ENCODE data around the gene SLC33A1.
"Not testable (repeated sequence)": the region's sequence is repeated elsewhere in the genome, so short reads cannot be mapped to it uniquely, and the experiment has no call there.

The SLC33A1 gene

DNA sequence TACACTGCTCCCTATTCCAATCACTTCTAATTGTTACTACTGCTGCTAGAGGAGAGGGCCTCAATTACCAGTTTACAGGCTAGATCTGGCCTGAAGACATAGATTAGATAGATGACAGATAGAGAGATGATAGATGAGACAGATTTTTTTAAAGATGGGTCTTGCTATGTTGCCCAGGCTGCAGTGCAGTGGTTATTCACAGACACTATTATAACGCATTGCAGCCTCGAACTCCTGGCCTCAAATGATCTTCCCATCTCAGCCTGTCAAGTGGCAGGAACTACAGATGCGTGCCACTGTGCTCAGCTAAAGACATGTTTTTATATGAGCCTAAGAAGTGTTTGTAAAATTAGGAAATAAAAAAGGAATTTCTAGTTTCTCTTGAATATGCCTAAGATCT, 6.2 kb downstream of the SLC33A1 start:
- in situ Hi-C loops (cut with HindIII; ENCODE audit: low sequenced_read_pairs): no loop called here
- TF ChIP-seq, protein P1, sequence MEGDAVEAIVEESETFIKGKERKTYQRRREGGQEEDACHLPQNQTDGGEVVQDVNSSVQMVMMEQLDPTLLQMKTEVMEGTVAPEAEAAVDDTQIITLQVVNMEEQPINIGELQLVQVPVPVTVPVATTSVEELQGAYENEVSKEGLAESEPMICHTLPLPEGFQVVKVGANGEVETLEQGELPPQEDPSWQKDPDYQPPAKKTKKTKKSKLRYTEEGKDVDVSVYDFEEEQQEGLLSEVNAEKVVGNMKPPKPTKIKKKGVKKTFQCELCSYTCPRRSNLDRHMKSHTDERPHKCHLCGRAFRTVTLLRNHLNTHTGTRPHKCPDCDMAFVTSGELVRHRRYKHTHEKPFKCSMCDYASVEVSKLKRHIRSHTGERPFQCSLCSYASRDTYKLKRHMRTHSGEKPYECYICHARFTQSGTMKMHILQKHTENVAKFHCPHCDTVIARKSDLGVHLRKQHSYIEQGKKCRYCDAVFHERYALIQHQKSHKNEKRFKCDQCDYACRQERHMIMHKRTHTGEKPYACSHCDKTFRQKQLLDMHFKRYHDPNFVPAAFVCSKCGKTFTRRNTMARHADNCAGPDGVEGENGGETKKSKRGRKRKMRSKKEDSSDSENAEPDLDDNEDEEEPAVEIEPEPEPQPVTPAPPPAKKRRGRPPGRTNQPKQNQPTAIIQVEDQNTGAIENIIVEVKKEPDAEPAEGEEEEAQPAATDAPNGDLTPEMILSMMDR (IDR thresholded peaks at IDR 0.05; ENCODE audit: low read depth, low read length, missing control alignments): no peak
- DNase-seq (ENCODE audit: low read depth): no peak
- no peak overlapping the region for H3K4me3 ChIP-seq (ENCODE audit: low read depth, low read length)

DNA sequence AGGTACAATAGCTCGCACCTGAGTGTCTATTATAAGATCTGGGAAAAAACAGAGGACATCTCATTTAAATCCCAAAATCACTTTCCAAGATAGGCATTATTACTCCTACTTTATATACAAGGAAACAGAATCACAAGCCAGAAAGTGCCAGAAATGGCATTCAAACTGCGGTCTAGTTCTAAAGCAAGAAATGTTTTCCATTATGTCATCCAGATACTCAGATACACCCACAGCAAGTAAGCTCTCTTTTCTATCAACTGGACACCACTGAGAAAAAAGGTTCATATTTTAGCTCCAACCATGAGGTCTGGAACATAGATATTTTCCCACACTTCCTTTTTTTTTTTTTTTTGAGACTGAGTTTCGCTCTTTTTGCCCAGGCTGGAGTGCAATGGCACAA, 8.1 kb downstream of the SLC33A1 start:
- in situ Hi-C loops (cut with HindIII; ENCODE audit: low sequenced_read_pairs): no loop called here
- no peak for DNase-seq (ENCODE audit: low read depth)
- H3K4me3 ChIP-seq (ENCODE audit: low read depth, low read length): no peak overlapping the region
- TF ChIP-seq, protein P1 (IDR thresholded peaks at IDR 0.05; ENCODE audit: low read depth, low read length, missing control alignments): no peak

- DNase-seq (ENCODE audit: low read depth): no peak
- TF ChIP-seq, protein P1 (IDR thresholded peaks at IDR 0.05; ENCODE audit: low read depth, low read length, missing control alignments): no peak
Measured at GRCh38 chr3:155843569-155843968, 10.7 kb downstream of the SLC33A1 start.

DNA sequence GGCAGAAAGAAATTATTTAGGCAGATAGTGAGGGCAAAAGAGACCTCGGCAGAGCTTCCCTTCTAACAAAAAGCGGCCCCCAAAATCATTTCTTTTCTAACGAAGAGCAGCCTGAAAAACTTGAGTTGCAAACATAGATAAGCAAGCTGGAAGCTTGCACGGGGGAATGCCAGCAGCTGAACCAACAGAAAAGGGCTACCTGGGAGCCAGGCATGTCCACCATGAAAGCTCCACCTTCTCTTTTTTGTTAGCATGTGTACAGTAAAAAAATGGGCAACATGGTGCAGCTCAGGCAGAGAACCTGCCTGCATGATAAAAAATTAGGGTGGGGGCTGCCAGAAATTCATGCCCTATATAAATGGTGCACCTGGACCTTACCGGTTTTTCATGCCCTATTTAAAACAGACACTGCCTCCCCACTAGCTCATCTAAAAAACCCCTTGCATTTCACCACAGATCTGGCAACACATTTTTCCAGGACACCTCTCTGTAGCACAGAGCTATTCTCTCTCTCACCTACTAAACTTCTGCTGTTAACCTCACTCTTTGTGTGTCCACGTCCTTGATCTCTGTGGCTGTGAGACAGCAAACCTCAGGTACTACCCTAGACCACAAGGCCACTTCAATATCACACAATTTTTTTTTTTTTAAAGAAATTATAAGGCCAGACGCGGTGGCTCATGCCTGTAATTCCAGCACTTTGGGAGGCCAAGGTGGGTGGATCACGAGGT, 18.7 kb downstream of the SLC33A1 start:
- TF ChIP-seq, protein P1 (IDR thresholded peaks at IDR 0.05; ENCODE audit: low read depth, low read length, missing control alignments): no peak
- DNase-seq (ENCODE audit: low read depth): no peak
- no peak overlapping the region for H3K4me3 ChIP-seq (ENCODE audit: low read depth, low read length)
- in situ Hi-C loops (cut with HindIII; ENCODE audit: low sequenced_read_pairs): no loop called here

More at GRCh38 chr3:155843569-155843968, 10.7 kb downstream of the SLC33A1 start:
- in situ Hi-C loops (cut with HindIII; ENCODE audit: low sequenced_read_pairs): no loop called here
- no peak overlapping the region for H3K4me3 ChIP-seq (ENCODE audit: low read depth, low read length)

DNA sequence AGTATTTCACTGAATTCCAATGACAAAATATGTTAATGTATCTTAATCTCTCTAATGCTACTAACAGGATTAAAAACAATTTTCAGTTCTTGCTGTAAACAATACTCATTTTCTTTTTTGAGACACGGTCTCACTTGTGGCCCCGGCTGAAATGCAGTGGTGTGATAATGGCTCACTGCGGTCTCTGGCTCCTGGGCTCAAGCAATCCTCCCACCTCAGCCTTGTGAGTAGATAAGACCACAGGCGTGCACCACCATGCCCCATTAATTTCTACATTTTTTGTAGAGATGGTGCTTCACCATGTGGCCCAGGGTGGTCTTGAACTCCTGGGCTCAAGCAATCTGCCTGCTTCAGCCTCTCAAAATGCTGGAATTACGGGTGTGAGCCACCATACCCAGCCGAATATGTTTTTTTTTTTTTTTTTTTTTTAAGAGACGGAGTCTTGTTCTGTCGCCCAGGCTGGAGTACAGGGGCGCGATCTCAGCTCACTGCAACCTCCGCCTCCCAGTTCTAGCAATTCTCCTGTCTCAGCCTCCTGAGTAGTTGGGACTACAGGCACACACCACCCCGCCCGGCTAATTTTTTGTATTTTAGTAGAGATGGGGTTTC, 25.6 kb downstream of the SLC33A1 start:
- in situ Hi-C loops (cut with HindIII; ENCODE audit: low sequenced_read_pairs); DNase-seq (ENCODE audit: low read depth); H3K4me3 ChIP-seq (ENCODE audit: low read depth, low read length): not testable (repeated sequence)

- DNase-seq (ENCODE audit: low read depth): no peak
- in situ Hi-C loops (cut with HindIII; ENCODE audit: low sequenced_read_pairs): no loop called here
- TF ChIP-seq, protein P1 (IDR thresholded peaks at IDR 0.05; ENCODE audit: low read depth, low read length, missing control alignments): no peak
- H3K4me3 ChIP-seq (ENCODE audit: low read depth, low read length): no peak overlapping the region
Measured at GRCh38 chr3:155815030-155815545, 39.1 kb downstream of the SLC33A1 start.

DNA sequence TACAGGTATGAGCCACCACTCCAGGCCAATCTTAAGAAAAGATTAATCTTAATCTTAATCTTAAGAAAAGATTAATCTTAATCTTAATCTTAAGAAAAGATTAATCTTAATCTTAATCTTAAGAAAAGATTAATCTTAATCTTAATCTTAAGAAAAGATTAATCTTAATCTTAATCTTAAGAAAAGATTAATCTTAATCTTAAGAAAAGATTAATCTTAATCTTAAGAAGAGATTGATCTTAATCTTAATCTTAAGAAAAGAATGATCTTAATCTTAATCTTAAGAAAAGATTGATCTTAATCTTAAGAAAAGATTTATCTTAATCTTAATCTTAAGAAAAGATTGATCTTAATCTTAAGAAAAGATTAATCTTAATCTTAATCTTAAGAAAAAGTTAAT, 41.0 kb downstream of the SLC33A1 start:
- in situ Hi-C loops (cut with HindIII; ENCODE audit: low sequenced_read_pairs); DNase-seq (ENCODE audit: low read depth): not testable (repeated sequence)

More for the DNA sequence above, 41.0 kb downstream of the SLC33A1 start:
- not testable (repeated sequence) for H3K4me3 ChIP-seq (ENCODE audit: low read depth, low read length)

Data from astrocyte of the cerebellum (primary cell).